NCI-H510A treated with DMSO at 0.1 percent for 48 hours (cell line): Measurements from ENCODE around the gene OAS1.

ENCODE experiments used
- DNase-seq: peaks from one replicate; lab custom pipeline; 2025; lab: John Stamatoyannopoulos, UW

The OAS1 gene

GRCh38 chr12:112906712-112907414 lies at the start of gene OAS1:
TSS of gene OAS1 (plus strand) at chr12:112906962. CDS start at chr12:112907040, 78 bp downstream.
- peak; percentile 87 for DNase-seq

GRCh38 chr12:112859291-112859690 lies 47.5 kb upstream of the OAS1 start:
- no peak for DNase-seq

DNA sequence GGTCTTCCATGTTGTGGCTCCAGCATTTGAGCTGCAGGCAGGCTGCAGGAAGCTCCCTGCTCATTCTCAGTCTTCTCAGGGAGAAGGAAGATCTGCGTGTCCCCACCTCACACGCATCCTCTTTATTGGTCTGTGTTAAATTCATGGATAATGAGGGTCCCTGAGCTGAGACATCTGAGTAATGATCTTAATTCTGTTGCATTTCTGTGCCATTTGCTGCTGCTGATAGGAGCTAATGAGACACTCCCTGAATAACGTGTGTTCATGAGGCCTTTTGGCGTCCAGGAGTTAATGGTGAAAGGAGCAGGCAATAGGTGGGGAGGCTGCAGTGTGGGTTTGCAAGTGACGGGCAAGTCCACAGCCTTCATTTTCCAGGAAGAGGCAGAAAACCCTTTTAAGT lies 46.6 kb upstream of the OAS1 start:
- DNase-seq = no peak

DNA sequence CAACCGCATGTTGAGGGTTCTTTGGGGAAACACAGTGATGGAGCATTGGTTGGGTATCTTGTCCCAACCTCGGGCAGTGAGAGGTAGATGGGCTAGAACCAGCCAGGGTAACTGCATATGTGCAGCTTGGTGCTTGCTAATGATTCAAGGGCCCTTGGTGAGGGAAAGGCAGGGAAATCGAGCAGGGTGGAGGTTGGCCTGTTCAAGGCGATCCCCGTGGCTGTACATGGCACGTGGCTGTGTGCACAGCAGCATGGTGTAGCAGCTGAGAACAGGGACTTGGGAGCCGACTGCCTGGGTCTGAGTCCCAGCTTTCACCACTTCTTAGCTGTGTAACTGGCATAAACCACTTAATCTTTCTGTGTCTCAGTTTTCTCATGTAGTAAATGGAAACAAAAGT lies 45.5 kb upstream of the OAS1 start:
- DNase-seq = no peak

- DNase-seq = no peak
Measured at GRCh38 chr12:112862636-112863290, 44.0 kb upstream of the OAS1 start.

- no peak for DNase-seq
Measured at GRCh38 chr12:112868459-112869041, 38.2 kb upstream of the OAS1 start.

DNA sequence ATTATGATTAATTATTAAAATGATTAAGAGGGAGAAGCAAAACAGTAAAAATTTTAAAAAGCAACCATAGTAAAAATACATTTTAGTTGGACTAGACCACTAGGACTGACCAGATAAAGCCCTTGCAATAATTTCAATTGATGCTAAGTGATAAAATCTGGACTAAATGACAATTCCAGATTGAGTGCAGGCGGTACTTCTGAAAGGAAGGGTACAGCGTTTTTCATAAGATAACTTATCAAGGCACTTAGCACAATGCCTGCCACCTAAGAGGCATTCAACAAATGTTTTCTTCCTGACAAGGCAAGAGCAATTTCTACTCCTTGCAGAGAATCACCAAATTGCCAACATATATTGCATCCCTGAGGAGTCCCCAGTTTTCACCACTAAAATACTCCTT lies 37.7 kb upstream of the OAS1 start:
- no peak for DNase-seq

DNA sequence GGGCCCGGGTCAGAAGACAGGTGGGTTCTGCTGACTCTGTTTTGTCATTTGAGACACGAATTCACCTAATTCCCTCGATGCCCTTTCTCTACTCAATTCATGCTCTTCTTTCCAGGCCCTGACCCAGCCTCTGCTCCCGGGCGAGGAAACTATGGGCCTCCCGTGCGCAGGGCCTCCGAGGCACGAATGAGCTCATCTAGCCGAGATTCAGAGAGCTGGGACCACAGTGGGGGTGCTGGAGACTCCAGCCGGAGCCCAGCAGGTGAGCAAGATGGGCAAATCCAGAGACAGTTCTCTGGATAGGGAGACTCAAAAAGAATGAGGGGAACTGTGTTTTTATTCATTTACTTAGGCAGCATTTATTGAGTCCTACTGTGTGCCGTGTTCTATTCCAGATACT lies 37.0 kb upstream of the OAS1 start:
- DNase-seq = no peak

GRCh38 chr12:112870267-112870980 lies 36.3 kb upstream of the OAS1 start:
- no peak for DNase-seq

GRCh38 chr12:112875608-112876007 lies 31.2 kb upstream of the OAS1 start:
- no peak for DNase-seq

- DNase-seq = no peak
Measured at GRCh38 chr12:112876506-112876905, 30.3 kb upstream of the OAS1 start.

DNA sequence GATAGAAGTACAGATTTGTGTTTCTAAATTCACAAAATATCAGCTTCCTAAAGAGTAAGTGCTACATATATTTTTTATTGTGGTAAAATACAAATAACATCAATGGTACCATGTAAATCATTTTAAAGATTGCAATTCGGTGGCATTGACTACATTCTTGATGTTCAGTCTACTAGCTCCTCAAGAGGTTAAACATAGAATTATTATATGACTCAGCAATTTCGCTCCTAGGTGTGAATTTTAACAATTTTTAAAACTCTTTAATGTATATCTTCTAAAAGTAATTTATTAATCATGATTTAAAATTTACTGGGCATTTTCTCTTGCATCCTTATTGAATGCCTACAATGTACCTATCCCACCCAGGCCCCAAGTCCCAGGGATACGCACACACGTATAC lies 29.8 kb upstream of the OAS1 start:
- DNase-seq = no peak

DNA sequence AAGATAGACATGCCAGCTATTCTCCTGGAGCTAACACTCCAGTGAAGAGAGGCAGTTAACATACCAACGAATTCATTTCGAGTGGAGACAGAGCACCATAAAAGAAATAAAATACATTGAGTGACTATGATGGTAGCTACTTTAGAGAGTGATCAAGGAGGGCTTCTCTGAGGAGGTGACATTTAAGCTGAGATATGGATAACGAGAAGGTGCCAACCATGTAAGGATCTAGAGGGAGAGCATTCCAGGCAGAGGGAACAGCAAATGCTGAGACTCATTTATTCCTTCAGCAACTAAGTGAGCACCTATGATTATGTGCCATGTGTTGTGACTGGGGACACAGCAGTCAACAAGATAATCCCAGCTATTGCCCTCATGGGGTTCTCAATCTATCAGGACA lies 28.3 kb upstream of the OAS1 start:
- DNase-seq = no peak

DNA sequence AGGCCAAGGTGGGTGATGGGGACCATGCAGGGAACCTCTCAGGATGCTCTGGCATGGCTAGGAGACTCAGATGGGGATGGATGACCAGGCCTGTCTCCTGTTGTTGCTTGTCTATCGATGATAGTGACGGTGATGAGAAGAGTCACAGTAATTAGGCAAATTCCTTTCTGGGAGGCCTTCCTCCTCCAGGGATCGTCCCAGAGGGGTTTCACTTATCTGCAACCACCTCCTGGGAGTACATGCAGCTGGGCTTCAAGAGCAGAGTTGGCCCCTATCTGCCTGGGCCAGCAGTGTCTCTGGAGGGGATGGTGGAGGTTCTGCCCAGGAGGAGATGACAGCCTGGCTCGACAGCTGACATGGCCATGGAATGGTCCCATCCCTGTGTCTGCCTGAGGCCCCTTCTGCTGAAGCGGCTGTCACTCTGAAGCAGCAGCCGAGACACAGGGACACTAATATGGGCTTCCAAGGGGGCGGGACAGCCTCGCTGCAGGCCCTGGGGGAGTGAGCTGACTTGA lies 27.5 kb upstream of the OAS1 start:
- no peak for DNase-seq

- DNase-seq = no peak
Measured at GRCh38 chr12:112881602-112882001, 25.2 kb upstream of the OAS1 start.

GRCh38 chr12:112885236-112885635 lies 21.5 kb upstream of the OAS1 start:
- DNase-seq = no peak

- no peak for DNase-seq
Measured at GRCh38 chr12:112887550-112887949, 19.2 kb upstream of the OAS1 start.

DNA sequence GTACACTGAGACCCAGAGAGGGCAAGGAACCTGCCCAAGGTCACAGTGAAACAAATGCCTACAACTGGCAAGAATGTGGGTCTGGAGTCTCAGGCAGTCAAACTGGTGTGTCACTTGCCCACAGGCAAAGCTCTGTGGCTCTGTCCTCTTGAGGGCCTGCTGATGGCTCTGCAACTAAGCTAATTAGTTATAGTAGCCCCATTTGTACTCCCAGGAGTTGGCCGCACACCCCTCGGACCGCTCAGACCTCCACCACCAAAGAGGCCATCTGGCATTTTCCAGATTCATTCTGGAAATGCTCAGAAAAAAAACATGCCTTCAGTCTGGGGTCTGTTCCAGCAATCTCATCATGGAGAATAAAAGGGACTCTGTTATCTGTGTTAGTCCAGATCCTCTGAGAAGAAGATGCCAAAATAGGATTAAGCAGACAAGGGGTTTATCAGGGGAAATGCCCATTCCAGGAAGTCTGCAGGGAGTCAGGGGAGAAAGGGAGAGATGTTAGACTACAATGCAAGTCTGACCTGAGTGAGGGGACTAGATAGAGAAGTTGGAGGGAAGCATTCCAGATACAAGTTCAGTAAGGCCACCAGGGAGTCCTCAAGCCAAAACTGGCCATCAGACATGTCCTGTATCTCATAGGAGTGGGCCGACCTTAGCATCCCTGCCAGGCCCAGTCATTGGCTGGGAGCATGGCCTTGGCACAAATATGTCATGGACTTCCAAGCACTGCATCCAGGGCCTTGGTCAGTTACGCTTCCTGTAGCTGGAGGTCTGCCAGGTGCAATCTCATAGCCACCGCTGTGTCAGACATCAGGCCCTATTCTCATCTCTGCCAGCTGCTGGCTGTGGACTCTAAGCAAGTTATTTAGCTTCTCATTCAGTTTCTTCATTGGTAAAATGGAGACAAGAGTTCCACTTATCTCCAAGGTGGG lies 15.4 kb upstream of the OAS1 start:
- no peak for DNase-seq

GRCh38 chr12:112892856-112893255 lies 13.9 kb upstream of the OAS1 start:
- no peak for DNase-seq

DNA sequence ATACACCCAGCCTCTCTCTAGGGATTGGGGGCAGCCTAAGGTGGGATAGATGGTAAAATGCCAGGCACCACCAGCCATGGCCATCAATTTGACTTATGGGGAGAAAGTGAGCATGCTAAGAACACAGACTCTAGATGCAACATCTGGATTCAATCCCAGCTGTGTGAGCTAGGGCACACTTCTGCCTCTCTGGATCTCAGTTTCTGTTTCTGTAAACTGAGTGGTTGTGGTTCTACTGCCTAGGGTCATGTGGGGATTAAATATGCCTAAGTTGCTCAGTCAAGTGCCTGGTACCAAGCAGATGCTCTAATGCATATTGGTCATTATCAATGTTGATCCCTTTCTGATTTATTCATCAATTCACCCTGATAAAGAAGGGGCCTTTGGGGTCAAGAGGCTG lies 12.6 kb upstream of the OAS1 start:
- no peak for DNase-seq

DNA sequence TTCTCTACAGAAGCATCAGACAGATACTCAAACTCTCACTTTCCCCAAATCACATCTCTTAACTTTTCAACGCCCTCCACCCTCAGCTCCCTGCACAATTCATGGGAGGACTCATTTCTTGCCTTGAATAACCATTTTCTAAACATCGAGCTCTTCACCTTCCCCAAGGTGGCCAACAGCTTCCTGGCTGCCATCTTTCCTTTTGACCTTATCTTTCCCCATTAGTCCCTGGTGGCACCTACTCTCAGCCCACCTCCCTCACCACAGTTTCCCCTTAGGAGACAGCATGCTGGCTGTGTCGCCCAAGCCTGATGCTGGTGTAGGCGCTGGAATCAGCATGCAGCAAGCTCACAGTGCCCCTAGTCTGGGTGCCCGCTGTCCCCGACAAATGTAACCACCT lies 8.4 kb upstream of the OAS1 start:
- DNase-seq = no peak
